Right kidney (tissue), 1 donor: ENCODE results near the gene DMBT1.
"Not testable (repeated sequence)": the region's sequence is repeated elsewhere in the genome, so short reads cannot be mapped to it uniquely, and the experiment has no call there.

Experiments used
- DNase-seq: peaks from one replicate; pipeline ENCODE4 v3.0.0-alpha.2; 2016

Gene DMBT1

DNA sequence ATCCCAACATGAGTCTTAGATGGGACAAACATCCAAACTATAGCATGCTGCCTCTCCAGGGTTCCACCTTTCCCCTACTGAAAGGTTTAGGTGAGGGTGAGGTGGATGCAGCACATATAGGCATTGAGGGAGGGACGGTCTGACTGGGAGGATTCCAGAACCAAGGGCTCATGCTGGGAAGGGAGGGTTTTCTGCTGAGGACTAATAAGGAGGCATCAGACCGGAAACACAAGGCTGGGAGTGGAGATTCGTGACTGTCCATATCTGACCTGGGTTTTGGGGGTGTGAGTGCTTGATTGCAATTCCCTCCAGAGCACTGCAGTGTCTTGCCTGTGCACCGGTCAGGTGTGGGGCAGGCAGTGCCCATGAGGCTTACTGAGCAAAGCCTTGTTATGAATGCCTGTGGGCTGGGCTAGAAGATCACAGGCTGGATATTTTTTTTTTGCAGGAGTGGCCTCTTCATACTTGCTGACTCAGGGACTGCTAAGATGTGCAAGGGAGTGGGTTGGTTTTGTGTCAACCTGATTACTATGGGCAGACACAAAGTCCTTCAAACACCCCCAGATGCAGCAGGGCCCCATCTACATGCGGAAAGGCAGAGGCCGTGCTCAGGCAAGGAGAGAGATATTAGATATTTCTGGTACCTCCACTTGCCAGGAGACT, 26.7 kb downstream of the DMBT1 start:
- no peak for DNase-seq

DNA sequence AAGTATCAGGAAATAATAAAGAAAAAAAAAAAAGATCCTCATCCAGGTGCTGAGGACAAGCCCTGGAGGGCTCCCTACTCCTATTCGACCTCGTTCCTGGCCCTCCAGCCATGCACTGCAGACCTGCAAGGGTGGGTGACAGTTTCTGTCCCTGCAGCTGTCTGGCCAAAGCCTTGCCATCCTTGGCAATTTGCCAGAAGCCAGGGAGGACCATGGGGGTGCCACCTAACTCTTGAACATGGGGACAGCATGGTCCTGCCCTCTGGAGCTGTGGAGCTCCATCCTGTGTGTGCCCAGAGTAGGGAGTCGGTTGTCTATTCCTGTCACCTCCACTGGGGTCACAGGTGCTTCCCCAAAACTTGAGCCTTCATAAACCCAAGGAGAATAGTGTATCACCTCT, 27.8 kb downstream of the DMBT1 start:
- DNase-seq, result no peak

DNA sequence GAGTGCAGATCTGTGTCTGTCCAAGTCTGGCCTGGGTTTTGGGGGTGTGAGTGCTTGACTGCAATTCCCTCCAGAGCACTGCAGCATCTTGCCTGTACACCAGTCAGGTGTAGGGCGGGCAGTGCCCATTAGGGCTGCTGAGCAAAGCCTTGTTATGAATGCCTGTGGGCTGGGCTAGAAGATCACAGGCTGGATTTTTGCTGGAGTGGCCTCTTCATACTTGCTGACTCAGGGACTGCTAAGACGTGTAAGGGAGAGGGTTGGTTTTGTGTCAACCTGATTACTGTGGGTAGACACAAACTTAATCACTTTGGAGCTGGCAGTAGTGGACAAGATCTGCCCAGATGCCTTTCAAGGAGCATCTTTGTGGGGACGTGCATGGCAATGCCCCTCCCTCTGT, 29.6 kb downstream of the DMBT1 start:
- DNase-seq, result no peak

DNA sequence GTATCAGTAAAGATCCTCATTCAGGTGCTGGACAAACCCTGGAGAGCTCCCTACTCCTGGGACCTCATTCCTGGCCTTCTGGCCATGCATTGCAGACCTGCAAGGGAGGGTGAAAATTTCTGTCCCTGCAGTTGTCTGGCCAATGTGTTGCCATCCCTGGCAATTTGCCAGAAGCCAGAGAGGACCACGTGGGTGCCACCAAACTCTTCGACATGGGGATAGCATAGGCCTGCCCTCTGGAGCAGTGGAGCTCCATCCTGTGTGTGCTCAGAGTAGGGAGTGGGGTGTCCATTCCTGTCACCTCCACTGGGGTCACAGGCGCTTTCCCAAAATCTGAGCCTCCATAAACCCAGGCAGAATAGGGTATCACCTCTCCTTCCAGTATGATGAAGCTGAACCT, 31.2 kb downstream of the DMBT1 start:
- no peak for DNase-seq

DNA sequence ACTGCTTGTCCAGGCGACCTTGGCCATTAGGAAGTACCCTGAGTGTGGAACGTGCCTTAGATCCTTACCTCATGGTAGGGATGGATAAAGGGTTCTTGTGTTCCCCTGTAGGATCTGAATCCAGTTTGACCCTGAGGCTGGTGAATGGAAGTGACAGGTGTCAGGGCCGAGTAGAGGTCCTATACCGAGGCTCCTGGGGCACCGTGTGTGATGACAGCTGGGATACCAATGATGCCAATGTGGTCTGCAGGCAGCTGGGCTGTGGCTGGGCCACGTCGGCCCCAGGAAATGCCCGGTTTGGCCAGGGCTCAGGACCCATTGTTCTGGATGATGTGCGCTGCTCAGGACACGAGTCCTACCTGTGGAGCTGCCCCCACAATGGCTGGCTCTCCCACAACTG, 31.6 kb downstream of the DMBT1 start:
- no peak for DNase-seq

DNA sequence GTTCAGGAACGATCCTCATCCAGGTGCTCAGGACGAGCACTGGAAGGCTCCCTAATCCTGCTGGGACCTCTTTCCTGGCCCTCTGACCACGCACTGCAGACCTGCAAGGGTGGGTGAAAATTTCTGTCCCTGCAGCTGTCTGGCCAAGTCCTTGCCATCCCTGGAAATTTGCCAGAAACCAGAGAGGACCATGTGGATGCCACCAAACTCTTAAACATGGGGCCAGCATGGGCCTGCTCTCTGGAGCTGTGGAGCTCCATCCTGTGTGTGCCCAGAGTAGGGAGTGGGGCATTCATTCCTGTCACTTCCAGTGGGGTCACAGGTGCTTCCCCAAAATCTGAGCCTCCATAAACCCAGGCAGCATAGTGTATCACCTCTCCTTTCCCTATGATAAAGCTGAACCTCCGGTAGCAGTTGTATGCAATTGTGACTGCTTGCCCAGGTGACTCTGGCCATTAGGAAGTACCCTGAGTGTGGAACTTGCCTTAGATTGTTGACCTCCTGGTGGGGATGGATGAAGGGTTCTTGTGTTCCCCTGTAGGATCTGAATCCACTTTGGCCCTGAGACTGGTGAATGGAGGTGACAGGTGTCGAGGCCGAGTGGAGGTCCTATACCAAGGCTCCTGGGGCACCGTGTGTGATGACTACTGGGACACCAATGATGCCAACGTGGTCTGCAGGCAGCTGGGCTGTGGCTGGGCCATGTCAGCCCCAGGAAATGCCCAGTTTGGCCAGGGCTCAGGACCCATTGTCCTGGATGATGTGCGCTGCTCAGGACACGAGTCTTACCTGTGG, 57.1 kb downstream of the DMBT1 start:
- no peak for DNase-seq

DNA sequence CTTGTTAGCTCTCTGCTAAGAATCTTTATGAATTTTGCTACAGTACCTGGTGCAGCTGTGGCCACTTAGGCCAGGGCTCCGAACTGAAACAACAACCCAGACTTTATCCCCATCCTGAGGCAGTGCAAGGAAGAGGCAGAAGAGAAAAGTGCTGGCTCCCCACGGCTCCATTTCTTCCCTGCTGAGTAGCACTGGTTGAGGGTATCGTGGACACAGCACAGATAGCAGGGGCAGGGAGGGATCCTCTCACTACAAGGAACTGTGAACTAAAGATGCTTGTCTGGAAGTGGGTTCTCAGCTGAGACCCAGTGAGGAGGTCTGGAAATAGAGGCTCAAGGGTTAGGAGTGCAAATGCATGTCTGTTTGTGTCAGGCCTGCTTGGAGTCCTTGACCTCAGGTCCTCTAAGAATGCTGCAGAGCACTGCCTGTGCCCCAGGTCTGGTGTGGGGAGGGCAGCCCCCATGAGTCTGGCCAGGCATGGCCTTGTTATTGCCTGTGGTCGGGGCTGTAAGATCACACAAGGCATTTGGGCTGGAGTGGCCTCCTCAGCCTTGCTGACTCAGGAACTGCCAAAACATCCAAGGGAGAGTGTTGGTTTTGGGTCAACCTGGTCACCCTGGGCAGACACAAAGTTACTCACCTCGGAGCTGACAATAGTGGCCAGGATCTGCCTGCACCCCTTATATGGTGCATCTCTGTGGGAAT, 58.1 kb downstream of the DMBT1 start:
- DNase-seq, result no peak

DNA sequence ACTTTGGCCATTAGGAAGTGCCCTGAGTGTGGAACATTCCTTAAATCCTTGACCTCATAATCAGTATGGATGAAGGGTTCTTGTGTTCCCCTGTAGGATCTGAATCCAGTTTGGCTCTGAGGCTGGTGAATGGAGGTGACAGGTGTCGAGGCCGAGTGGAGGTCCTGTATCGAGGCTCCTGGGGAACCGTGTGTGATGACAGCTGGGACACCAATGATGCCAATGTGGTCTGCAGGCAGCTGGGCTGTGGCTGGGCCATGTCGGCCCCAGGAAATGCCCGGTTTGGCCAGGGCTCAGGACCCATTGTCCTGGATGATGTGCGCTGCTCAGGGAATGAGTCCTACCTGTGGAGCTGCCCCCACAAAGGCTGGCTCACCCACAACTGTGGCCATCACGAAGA, 60.4 kb downstream of the DMBT1 start:
- DNase-seq, result not testable (repeated sequence)

DNA sequence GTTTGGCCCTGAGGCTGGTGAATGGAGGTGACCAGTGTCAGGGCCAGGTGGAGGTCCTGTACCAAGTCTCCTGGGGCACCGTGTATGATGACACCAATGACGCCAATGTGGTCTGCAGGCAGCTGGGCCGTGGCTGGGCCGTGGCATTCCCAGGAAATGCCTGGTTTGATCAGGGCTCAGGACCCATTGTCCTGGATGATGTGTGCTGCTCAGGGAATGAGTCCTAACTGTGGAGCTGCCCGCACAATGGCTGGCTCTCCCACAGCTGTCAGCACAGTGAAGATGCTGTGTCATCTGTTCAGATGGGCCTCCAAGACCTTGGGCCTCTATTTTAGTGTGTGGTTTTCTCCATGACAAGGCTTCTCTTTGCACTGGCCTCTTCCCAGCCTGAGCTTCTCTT, 64.0 kb downstream of the DMBT1 start:
- DNase-seq, result no peak

DNA sequence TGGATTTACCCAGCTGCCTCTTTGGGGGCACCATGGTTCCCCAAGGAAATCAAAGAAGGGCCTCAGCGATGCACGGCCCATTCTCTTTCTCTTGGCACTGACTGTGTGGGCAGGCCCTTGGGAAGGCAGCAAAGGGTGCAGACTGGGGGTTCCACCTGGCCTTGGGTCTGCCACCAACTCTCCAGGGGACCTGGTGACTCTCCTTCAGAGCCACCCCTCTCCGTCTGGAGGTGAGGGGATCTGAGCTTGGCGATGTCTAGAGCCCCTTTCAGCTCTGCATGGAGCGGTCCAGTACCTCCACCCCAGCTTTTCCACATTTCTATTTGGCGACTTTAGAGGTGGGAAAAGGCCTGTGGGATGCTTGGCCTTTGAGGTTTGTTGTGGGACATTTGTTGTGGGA, 70.0 kb downstream of the DMBT1 start:
- DNase-seq, result no peak

DNA sequence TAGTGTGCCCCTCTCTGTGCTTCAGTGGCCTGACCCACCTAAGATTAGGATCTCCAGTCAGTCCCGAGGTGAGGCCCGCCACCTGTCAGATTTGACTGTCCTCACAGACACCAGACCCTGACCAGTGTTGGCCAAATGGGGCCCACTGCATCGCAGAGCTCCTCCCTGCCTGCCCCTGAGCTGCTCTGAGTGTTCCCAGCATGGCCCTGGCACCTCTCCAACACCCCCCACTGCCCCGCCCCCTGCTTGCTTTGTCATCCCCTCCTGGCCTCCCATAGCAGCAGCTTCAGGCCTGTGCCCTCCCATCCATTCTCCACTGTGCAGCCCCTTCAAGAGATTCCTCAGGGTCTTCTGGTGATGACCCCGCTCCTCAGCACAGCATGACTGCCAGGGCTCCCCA, 71.5 kb downstream of the DMBT1 start:
- DNase-seq, result no peak

DNA sequence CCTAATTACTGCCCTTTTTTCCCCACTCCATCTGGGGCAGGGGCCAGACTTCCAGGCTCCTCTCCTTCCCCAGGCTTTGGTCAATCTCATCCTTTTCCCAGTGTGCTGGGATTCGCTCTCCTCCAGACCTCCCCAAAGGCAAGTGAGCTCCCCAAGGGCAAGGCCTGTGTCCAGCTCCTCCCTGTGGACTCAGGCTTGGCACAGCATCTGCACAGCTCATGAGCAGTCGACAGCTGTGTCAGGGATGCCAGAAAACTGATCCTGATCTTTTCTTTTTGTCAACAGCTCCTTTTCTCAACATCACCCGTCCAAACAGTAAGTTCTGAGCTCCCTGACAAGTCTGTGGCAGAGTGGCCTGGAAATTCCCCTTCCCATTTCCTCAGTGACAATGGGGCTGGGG, 72.0 kb downstream of the DMBT1 start:
- DNase-seq, result no peak

DNA sequence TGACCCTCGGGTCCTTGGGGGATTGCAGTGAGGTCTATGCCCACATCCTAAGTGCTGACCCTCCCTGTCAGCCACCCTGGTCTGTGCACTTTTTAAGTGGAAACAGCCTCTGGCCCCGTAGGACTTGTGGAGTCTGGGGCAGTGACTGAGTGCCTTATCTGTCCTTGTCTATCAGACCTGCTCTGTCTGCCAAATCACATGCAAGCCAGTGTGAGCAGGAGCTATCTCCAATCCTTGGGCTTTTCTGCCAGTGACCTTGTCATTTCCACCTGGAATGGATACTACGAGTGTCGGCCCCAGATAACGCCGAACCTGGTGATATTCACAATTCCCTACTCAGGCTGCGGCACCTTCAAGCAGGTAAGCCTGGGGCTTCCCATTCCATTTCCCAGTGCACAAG, 76.4 kb downstream of the DMBT1 start:
- no peak for DNase-seq

DNA sequence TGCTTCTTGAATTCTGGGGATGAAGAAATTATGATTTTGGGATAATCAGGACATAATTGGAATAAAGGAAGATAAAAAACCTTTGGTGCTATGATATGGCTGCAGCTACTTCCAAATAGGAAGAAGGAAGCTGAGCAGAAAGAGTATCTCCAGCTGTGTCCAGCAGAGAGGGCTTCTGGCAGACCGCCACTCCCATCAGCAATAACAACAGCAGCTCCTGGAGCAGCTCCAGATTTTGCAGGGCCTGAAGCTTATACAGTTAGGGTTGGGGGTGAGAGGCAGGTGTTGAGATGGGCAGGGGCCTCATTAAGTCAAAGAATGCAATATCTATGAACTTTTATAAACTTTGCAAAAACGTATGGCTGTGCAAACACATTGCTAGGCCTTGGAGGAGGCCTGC, 76.8 kb downstream of the DMBT1 start:
- peak; percentile 7 for DNase-seq

DNA sequence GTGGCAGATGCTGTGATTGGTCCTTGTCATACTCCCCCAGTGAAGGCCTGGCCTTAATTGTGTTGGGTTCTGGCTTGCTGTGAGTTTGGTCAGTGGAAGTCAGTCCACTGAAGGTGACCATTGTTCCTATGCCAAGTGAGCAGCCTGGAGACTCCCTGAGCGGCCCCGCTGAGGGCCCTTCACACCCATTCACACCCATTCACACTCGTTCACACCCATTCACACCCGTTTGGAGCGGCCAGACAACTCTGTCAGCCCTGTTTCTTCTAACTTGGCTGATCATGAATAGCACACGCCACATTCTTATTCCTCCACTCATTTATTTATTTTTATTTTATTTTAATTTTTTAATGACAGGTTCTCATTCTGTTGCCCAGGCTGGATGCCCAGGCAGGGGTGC, 77.6 kb downstream of the DMBT1 start:
- DNase-seq, result no peak

DNA sequence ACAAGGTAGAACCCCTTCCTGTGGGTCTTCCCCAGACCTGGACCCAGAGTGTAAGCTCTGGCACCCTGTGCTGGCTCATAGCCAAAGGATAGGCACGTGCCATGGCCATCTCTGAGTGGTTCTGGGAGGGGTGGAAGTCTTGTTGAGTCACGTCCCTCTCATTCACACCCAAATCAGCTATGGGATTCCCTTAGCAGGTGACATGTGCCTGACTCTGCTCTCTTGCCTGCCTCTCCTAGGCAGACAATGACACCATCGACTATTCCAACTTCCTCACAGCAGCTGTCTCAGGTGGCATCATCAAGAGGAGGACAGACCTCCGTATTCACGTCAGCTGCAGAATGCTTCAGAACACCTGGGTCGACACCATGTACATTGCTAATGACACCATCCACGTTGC, 79.2 kb downstream of the DMBT1 start:
- DNase-seq, result no peak

DNA sequence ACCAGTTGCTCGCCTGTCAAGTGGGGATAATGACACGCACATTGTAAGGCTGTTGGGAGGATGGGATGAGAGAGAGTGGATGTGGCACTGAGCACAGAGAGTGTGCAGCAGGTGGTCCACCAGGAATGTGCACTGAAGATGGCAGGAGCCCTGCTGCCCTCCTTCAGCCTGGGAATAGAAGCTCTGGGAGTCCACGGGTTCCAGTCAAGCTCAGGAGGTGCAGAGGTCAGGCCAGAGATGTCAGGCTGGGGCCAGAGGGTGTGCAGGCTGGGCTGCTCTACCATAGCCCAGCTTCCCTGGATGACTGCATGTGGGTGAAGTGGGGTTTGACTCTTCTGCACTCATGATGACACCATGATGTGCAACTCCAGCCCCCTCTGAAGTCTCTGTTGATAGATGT, 80.4 kb downstream of the DMBT1 start:
- DNase-seq, result no peak

DNA sequence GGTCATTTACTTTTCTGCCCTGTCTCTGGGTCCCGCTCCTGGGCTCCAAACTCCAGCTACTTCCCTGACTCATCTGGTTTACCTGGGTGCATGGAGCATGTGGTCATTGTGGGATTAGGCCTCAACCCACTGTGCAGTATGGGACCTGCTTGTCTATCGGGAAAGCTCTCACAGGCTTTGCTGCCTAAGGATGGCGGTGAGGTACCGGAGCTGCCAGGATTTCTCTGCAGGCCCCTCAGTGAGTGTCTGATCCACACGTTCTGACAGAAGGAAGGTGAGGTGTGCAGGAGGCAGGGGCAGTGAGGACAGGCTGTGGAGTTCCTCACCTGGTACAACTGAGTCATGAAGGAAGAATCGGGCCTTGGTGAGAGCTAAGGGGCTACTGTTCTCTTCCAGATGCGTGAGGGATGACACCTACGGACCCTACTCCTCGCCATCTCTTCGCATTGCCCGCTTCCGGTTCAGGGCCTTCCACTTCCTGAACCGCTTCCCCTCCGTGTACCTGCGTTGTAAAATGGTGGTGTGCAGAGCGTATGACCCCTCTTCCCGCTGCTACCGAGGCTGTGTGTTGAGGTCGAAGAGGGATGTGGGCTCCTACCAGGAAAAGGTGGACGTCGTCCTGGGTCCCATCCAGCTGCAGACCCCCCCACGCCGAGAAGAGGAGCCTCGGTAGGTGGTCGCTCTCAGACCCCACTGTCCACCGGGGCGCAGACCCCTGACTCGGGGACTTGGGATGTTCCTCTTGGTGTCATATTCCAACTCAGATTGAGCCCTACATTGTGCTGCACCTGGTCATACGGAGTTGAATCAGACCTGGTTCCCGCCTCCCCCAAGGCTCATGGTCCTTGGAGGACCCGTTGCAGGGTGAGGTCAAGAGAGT, 82.4 kb downstream of the DMBT1 start:
- DNase-seq, result no peak

DNA sequence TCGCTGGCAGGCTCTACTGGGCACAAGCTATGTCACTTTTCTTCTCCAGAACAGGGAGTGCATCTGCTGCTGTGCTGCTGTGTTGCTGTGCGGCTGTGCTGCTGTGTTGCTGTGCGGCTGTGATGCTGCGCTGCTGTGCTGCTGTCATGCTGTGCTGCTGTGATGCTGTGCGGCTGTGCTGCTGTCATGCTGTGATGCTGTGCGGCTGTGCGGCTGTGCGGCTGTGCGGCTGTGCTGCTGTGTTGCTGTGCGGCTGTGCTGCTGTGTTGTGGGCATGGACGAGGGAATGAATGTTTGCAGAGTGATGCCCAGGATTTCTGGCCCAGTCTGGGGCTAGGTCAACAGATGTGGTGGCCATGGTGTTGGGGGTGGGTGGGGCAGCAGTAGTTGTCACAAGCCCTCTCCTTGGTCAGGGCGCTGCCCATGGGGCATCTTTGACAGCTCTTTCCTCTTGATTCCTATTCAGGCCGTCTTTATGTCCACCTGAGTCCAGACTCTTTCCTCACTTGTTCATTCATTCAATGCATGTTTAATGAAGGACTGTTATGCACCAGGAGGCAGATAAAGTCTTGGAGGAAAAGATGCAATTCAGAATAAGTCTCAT, 83.5 kb downstream of the DMBT1 start:
- DNase-seq, result no peak

DNA sequence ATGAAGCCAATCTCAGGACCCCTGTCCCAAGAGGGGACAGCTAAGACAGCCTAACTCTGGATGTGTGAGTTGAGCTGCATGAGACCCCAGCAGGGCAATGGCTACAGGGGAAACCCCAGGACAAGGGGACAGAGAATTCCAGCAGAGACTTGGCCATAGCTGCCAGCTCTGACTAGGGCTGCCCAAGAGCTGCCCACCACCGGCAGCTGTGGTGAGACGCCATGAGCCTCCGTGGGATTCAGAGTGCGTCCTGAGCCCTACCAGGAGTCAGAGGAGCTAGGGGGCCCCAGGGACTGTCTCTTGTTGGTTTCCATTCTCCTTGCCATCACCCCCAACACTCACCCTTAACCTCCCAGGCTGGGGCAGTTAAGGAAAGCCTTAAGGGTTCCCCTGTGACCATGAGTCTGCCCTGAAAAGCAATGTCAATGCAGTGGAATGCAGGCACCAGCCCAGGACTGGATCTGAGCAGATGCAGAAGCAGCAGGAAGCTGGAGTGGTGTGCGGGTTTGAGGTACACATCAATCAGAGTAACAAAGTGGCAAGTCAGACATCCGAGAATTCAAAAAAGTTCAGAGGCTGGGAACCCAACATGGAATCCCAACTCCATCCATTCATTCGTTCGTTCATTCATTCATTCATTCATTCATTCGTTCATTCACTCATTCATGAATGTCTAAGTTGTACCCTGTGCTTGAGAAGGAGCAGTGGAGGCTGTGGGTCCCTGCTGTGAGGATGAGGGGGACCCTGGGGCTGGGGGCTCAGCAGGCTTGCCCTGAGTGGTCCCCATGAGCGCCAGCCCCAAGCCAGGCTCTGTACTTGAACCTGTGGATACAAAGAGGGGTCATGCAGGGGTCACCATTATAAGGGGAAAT, 86.2 kb downstream of the DMBT1 start:
- no peak for DNase-seq

DNA sequence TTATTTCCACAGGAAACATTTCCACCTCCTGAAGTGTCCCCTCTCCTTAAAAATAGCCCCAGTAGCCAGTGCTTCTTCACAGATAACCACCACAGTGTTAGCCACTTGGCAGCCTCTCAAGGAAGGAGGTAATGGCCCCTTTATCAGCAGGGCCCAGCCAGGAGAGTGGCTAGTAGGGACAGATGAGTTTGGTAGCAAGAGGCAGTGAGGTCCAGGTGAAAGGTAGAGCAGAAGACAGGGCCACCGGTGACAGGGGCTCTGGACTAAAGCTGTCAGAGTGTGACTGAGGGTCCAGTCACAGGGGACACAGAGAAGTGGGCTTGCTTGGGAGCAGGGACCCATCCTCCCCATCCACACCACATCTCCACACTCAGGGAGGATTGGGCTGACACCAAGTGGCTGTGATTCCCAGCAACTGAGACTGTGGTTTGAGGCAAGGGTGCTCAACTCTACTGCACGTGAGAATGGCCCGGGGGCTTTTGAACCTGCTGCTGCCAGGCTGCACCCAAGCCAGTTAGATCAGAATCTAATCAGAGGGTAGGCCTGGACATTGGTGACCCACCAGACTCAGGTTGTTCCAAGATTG, 86.9 kb downstream of the DMBT1 start:
- no peak for DNase-seq
